ENCODE data around the gene KCNT2.
A peak's percentile ranks its signal among the peaks of the same experiment; 100 is the strongest.

Gene KCNT2

GRCh38 chr1:196637606-196638005 lies 29.4 kb upstream of the KCNT2 start:
- Histone ChIP-seq H3K36me3 (ENCODE audit: control insufficient read depth, low read depth, low read length) (no peaks in the 10 kb centered on the region), H3K9ac (ENCODE audit: low read length) (no peak overlapping the region), H3K9me3 (ENCODE audit: control insufficient read depth, low read depth, low read length) (no peaks in the 10 kb centered on the region), H3K27me3 (ENCODE audit: control insufficient read depth, insufficient read depth, low read length) (no peaks in the 10 kb centered on the region), H3K4me1 (ENCODE audit: control insufficient read depth, low read depth, low read length) (no peaks in the 10 kb centered on the region), H3K4me3 (ENCODE audit: low read length) (no peak overlapping the region), H3K27ac (ENCODE audit: low read length) (no peak overlapping the region)

GRCh38 chr1:196628838-196629237 lies 20.6 kb upstream of the KCNT2 start:
- H3K27ac ChIP-seq (ENCODE audit: low read length): no peak overlapping the region
- no peaks in the 10 kb centered on the region for H3K27me3 ChIP-seq (ENCODE audit: control insufficient read depth, insufficient read depth, low read length)
- H3K36me3 ChIP-seq (ENCODE audit: control insufficient read depth, low read depth, low read length): no peaks in the 10 kb centered on the region
- H3K9me3 ChIP-seq (ENCODE audit: control insufficient read depth, low read depth, low read length): peaks cover 3% of the 10 kb centered on the region
- no peaks in the 10 kb centered on the region for H3K4me1 ChIP-seq (ENCODE audit: control insufficient read depth, low read depth, low read length)
- no peak overlapping the region for H3K9ac ChIP-seq (ENCODE audit: low read length)
- no peak overlapping the region for H3K4me3 ChIP-seq (ENCODE audit: low read length)

GRCh38 chr1:196623079-196623478 lies 14.8 kb upstream of the KCNT2 start:
- no peaks in the 10 kb centered on the region for H3K4me1 ChIP-seq (ENCODE audit: control insufficient read depth, low read depth, low read length)
- H3K27ac ChIP-seq (ENCODE audit: low read length): no peak overlapping the region
- no peak overlapping the region for H3K4me3 ChIP-seq (ENCODE audit: low read length)
- H3K9ac ChIP-seq (ENCODE audit: low read length): no peak overlapping the region
- no peaks in the 10 kb centered on the region for H3K27me3 ChIP-seq (ENCODE audit: control insufficient read depth, insufficient read depth, low read length)
- H3K9me3 ChIP-seq (ENCODE audit: control insufficient read depth, low read depth, low read length): no peaks in the 10 kb centered on the region
- H3K36me3 ChIP-seq (ENCODE audit: control insufficient read depth, low read depth, low read length): no peaks in the 10 kb centered on the region

- H3K9me3 ChIP-seq (ENCODE audit: control insufficient read depth, low read depth, low read length): no peaks in the 10 kb centered on the region
- H3K36me3 ChIP-seq (ENCODE audit: control insufficient read depth, low read depth, low read length): no peaks in the 10 kb centered on the region
- H3K9ac ChIP-seq (ENCODE audit: low read length): no peak overlapping the region
- no peak overlapping the region for H3K4me3 ChIP-seq (ENCODE audit: low read length)
- no peaks in the 10 kb centered on the region for H3K27me3 ChIP-seq (ENCODE audit: control insufficient read depth, insufficient read depth, low read length)
- H3K27ac ChIP-seq (ENCODE audit: low read length): no peak overlapping the region
- H3K4me1 ChIP-seq (ENCODE audit: control insufficient read depth, low read depth, low read length): no peaks in the 10 kb centered on the region
These were observed 11.5 kb upstream of the KCNT2 start for GRCh38 chr1:196619721-196620120.

GRCh38 chr1:196611873-196612272 lies 3.6 kb upstream of the KCNT2 start:
- H3K9ac ChIP-seq (ENCODE audit: low read length): no peak overlapping the region
- no peak overlapping the region for H3K27ac ChIP-seq (ENCODE audit: low read length)
- no peaks in the 10 kb centered on the region for H3K27me3 ChIP-seq (ENCODE audit: control insufficient read depth, insufficient read depth, low read length)

GRCh38 chr1:196609370-196609737 lies 1.1 kb upstream of the KCNT2 start:
- Histone ChIP-seq H3K27me3 (ENCODE audit: control insufficient read depth, insufficient read depth, low read length) (no peaks in the 10 kb centered on the region), H3K36me3 (ENCODE audit: control insufficient read depth, low read depth, low read length) (no peaks in the 10 kb centered on the region), H3K9me3 (ENCODE audit: control insufficient read depth, low read depth, low read length) (no peaks in the 10 kb centered on the region), H3K4me1 (ENCODE audit: control insufficient read depth, low read depth, low read length) (peaks cover 23% of the 10 kb centered on the region), H3K4me3 (ENCODE audit: low read length) (peak overlapping the region; percentile 98), H3K27ac (ENCODE audit: low read length) (peak overlapping the region; percentile 99), H3K9ac (ENCODE audit: low read length) (peak overlapping the region; percentile 96)

More at GRCh38 chr1:196611873-196612272, 3.6 kb upstream of the KCNT2 start:
- H3K4me3 ChIP-seq (ENCODE audit: low read length): no peak overlapping the region
- H3K9me3 ChIP-seq (ENCODE audit: control insufficient read depth, low read depth, low read length): no peaks in the 10 kb centered on the region
- peaks cover 19% of the 10 kb centered on the region for H3K4me1 ChIP-seq (ENCODE audit: control insufficient read depth, low read depth, low read length)
- no peaks in the 10 kb centered on the region for H3K36me3 ChIP-seq (ENCODE audit: control insufficient read depth, low read depth, low read length)

- Histone ChIP-seq H3K9ac (ENCODE audit: low read length) (peak overlapping the region; percentile 96), H3K27me3 (ENCODE audit: control insufficient read depth, insufficient read depth, low read length) (no peaks in the 10 kb centered on the region), H3K4me3 (ENCODE audit: low read length) (peak overlapping the region; percentile 98), H3K27ac (ENCODE audit: low read length) (peak overlapping the region; percentile 97), H3K4me1 (ENCODE audit: control insufficient read depth, low read depth, low read length) (peaks cover 23% of the 10 kb centered on the region), H3K9me3 (ENCODE audit: control insufficient read depth, low read depth, low read length) (no peaks in the 10 kb centered on the region), H3K36me3 (ENCODE audit: control insufficient read depth, low read depth, low read length) (no peaks in the 10 kb centered on the region)
These were observed 259 bp downstream of the KCNT2 start for GRCh38 chr1:196607981-196608380.

GRCh38 chr1:196603651-196604050 lies 4.6 kb downstream of the KCNT2 start:
- Histone ChIP-seq H3K4me3 (ENCODE audit: low read length) (no peak overlapping the region), H3K27me3 (ENCODE audit: control insufficient read depth, insufficient read depth, low read length) (no peaks in the 10 kb centered on the region), H3K9ac (ENCODE audit: low read length) (no peak overlapping the region), H3K36me3 (ENCODE audit: control insufficient read depth, low read depth, low read length) (no peaks in the 10 kb centered on the region), H3K4me1 (ENCODE audit: control insufficient read depth, low read depth, low read length) (peaks cover 7% of the 10 kb centered on the region), H3K27ac (ENCODE audit: low read length) (no peak overlapping the region), H3K9me3 (ENCODE audit: control insufficient read depth, low read depth, low read length) (no peaks in the 10 kb centered on the region)

GRCh38 chr1:196598942-196599748 lies 9.1 kb downstream of the KCNT2 start:
- Histone ChIP-seq H3K36me3 (ENCODE audit: control insufficient read depth, low read depth, low read length) (no peaks in the 10 kb centered on the region), H3K4me1 (ENCODE audit: control insufficient read depth, low read depth, low read length) (no peaks in the 10 kb centered on the region), H3K9ac (ENCODE audit: low read length) (no peak overlapping the region), H3K4me3 (ENCODE audit: low read length) (no peak overlapping the region), H3K27ac (ENCODE audit: low read length) (no peak overlapping the region), H3K27me3 (ENCODE audit: control insufficient read depth, insufficient read depth, low read length) (no peaks in the 10 kb centered on the region), H3K9me3 (ENCODE audit: control insufficient read depth, low read depth, low read length) (no peaks in the 10 kb centered on the region)

- no peaks in the 10 kb centered on the region for H3K27me3 ChIP-seq (ENCODE audit: control insufficient read depth, insufficient read depth, low read length)
- H3K27ac ChIP-seq (ENCODE audit: low read length): no peak overlapping the region
- peaks cover 2% of the 10 kb centered on the region for H3K4me1 ChIP-seq (ENCODE audit: control insufficient read depth, low read depth, low read length)
- no peaks in the 10 kb centered on the region for H3K9me3 ChIP-seq (ENCODE audit: control insufficient read depth, low read depth, low read length)
- H3K4me3 ChIP-seq (ENCODE audit: low read length): no peak overlapping the region
- no peaks in the 10 kb centered on the region for H3K36me3 ChIP-seq (ENCODE audit: control insufficient read depth, low read depth, low read length)
- H3K9ac ChIP-seq (ENCODE audit: low read length): no peak overlapping the region
These were observed 13.5 kb downstream of the KCNT2 start for GRCh38 chr1:196594700-196595099.

- H3K4me3 ChIP-seq (ENCODE audit: low read length): no peak overlapping the region
- no peak overlapping the region for H3K9ac ChIP-seq (ENCODE audit: low read length)
- H3K9me3 ChIP-seq (ENCODE audit: control insufficient read depth, low read depth, low read length): no peaks in the 10 kb centered on the region
- no peaks in the 10 kb centered on the region for H3K27me3 ChIP-seq (ENCODE audit: control insufficient read depth, insufficient read depth, low read length)
- no peaks in the 10 kb centered on the region for H3K36me3 ChIP-seq (ENCODE audit: control insufficient read depth, low read depth, low read length)
- H3K27ac ChIP-seq (ENCODE audit: low read length): no peak overlapping the region
- H3K4me1 ChIP-seq (ENCODE audit: control insufficient read depth, low read depth, low read length): peaks cover 2% of the 10 kb centered on the region
These were observed 14.3 kb downstream of the KCNT2 start for GRCh38 chr1:196593955-196594354.

- H3K36me3 ChIP-seq (ENCODE audit: control insufficient read depth, low read depth, low read length): no peaks in the 10 kb centered on the region
- H3K4me1 ChIP-seq (ENCODE audit: control insufficient read depth, low read depth, low read length): peaks cover 6% of the 10 kb centered on the region
- no peak overlapping the region for H3K9ac ChIP-seq (ENCODE audit: low read length)
- no peaks in the 10 kb centered on the region for H3K27me3 ChIP-seq (ENCODE audit: control insufficient read depth, insufficient read depth, low read length)
- H3K9me3 ChIP-seq (ENCODE audit: control insufficient read depth, low read depth, low read length): no peaks in the 10 kb centered on the region
- no peak overlapping the region for H3K27ac ChIP-seq (ENCODE audit: low read length)
- no peak overlapping the region for H3K4me3 ChIP-seq (ENCODE audit: low read length)
These were observed 17.3 kb downstream of the KCNT2 start for GRCh38 chr1:196590959-196591358.
